CD14-positive monocyte (primary cell): ENCODE results near the gene PRCP. TPM values are rescaled to one million over a fixed set of nuclear protein-coding genes. Genes with fewer than 3 reads are reported as not detected.

Experiments used
- DNase-seq, 3 donors: peaks; one replicate each; pipeline ENCODE4 v3.0.0-alpha.2; 2011 to 2022
- H2AFZ ChIP-seq: 2 replicates; pipeline ENCODE4 v1.6.0; 2012; ENCODE audit warnings: mild to moderate bottlenecking, low read depth, low read length, inconsistent platforms; ENCODE audit not compliant: insufficient read depth, poor library complexity, severe bottlenecking
- H3K27ac ChIP-seq, 2 donors: 1 replicate in 1 of 2; 2 replicates in 1 of 2; pipeline ENCODE4 v1.5.1; 2012 to 2013; ENCODE audit warnings: low read length in 2 of 2, control low read depth in 1 of 2, inconsistent platforms in 1 of 2, low read depth in 1 of 2, mild to moderate bottlenecking in 1 of 2
- H3K27me3 ChIP-seq, 2 donors: one replicate each; pipeline versions ENCODE4 v1.6.0 to v1.6.1; 2011 to 2013; ENCODE audit warnings: low read length in 2 of 2; ENCODE audit not compliant: control insufficient read depth in 2 of 2, insufficient read depth in 2 of 2
- H3K36me3 ChIP-seq, 2 donors: replicated peaks in 1 of 2; 1 replicate in 1 of 2; 2 replicates in 1 of 2; pipeline versions ENCODE4 v1.5.1 to v1.6.1; 2012 to 2013; ENCODE audit warnings: low read length in 2 of 2, control low read depth in 1 of 2, inconsistent platforms in 1 of 2, mild to moderate bottlenecking in 1 of 2; ENCODE audit not compliant: insufficient read depth in 2 of 2, control insufficient read depth in 1 of 2
- H3K4me1 ChIP-seq, 2 donors: 1 replicate in 1 of 2; 2 replicates in 1 of 2; pipeline versions ENCODE4 v1.5.1 to v1.6.1; 2012 to 2013; ENCODE audit warnings: low read length in 2 of 2, control low read depth in 1 of 2, inconsistent platforms in 1 of 2, mild to moderate bottlenecking in 1 of 2, moderate library complexity in 1 of 2; ENCODE audit not compliant: insufficient read depth in 2 of 2, control insufficient read depth in 1 of 2
- H3K4me2 ChIP-seq: replicated peaks from 2 replicates; pipeline ENCODE3; 2012; ENCODE audit warnings: low read length, moderate library complexity, mild to moderate bottlenecking; ENCODE audit not compliant: poor library complexity, severe bottlenecking; ENCODE audit errors: extremely low read depth
- H3K4me3 ChIP-seq, 3 experiments: fragments of 200-600 bp in 1 of 3; sonication (generic) in 1 of 3; replicated peaks in 1 of 3; 1 replicate in 2 of 3; 2 replicates in 1 of 3; pipeline ENCODE4 v1.5.1; 2011 to 2013; ENCODE audit warnings: low read length in 3 of 3, mild to moderate bottlenecking in 3 of 3, control low read depth in 2 of 3, low read depth in 2 of 3, inconsistent platforms in 1 of 3, moderate library complexity in 1 of 3
- H3K79me2 ChIP-seq: 2 replicates; pipeline ENCODE4 v1.6.0; 2012; ENCODE audit warnings: mild to moderate bottlenecking, control low read depth, inconsistent platforms, low read length, moderate library complexity; ENCODE audit not compliant: insufficient read depth
- H3K9ac ChIP-seq: 2 replicates; pipeline ENCODE4 v1.6.0; 2017; ENCODE audit warnings: low read length, mild to moderate bottlenecking; ENCODE audit not compliant: insufficient read depth, poor library complexity, severe bottlenecking
- H3K9me3 ChIP-seq, 2 donors: replicated peaks in 1 of 2; 1 replicate in 1 of 2; 2 replicates in 1 of 2; pipeline versions ENCODE4 v1.5.1 to v1.6.1; 2012 to 2013; ENCODE audit warnings: low read length in 2 of 2, control low read depth in 1 of 2; ENCODE audit not compliant: control insufficient read depth in 1 of 2, insufficient read depth in 1 of 2
- H4K20me1 ChIP-seq: 2 replicates; pipeline ENCODE4 v1.6.0; 2012; ENCODE audit warnings: mild to moderate bottlenecking, low read length, control low read depth, moderate library complexity; ENCODE audit not compliant: insufficient read depth
- H3K27ac Mint-ChIP-seq, 7 donors: one replicate each; pipeline ENCODE4 v1.8.0; 2020; ENCODE audit warnings: mild to moderate bottlenecking in 7 of 7, mixed read lengths in 7 of 7, moderate library complexity in 6 of 7, inconsistent platforms in 2 of 7
- H3K27me3 Mint-ChIP-seq, 3 donors: one replicate each; pipeline ENCODE4 v1.8.0; 2021 to 2022; ENCODE audit warnings: low read depth in 3 of 3, mild to moderate bottlenecking in 3 of 3, mixed read lengths in 3 of 3, moderate library complexity in 3 of 3, inconsistent platforms in 1 of 3
- H3K36me3 Mint-ChIP-seq, 2 donors: one replicate each; pipeline ENCODE4 v1.8.0; 2020; ENCODE audit warnings: mixed read lengths in 2 of 2, inconsistent platforms in 1 of 2, mild to moderate bottlenecking in 1 of 2
- H3K4me1 Mint-ChIP-seq: one replicate; pipeline ENCODE4 v1.8.0; 2020; ENCODE audit warnings: mild to moderate bottlenecking, mixed read lengths
- H3K4me3 Mint-ChIP-seq, 2 donors: one replicate each; pipeline ENCODE4 v1.8.0; 2020; ENCODE audit warnings: mild to moderate bottlenecking in 2 of 2, mixed read lengths in 2 of 2, moderate library complexity in 1 of 2
- H3K9me3 Mint-ChIP-seq, 7 donors: one replicate each; pipeline ENCODE4 v1.8.0; 2020 to 2022; ENCODE audit warnings: mixed read lengths in 7 of 7, mild to moderate bottlenecking in 6 of 7, moderate library complexity in 6 of 7, inconsistent platforms in 2 of 7
- WGBS: methylation state at CpG from one replicate; pipeline ENCODE4 v1.1.5; 2013; ENCODE audit warnings: missing lambda C conversion rate; ENCODE audit not compliant: insufficient coverage; 5-methylcytosine and 5-hydroxymethylcytosine counted together
- intact Hi-C, 2 donors: fragments of 100-400 bp; cut with micrococcal nuclease; formaldehyde crosslinking; loops; one replicate each; pipeline versions ENCODE4 v1.15.0 to v1.15.1; 2023
- polyA plus RNA-seq, 3 donors: library from polyadenylated mRNA; depleted of rRNA in 1 of 3; unstranded in 2 of 3; stranded (reverse) in 1 of 3; fragments of 300-500 nt in 2 of 3; fragments of >200 nt in 1 of 3; fragmentation: Illumina TruSeq in 2 of 3; gene quantifications; 1 replicate in 2 of 3; 2 replicates in 1 of 3; pipeline ENCODE4 v1.2.3, GENCODE V29; 2012 to 2021
- TF ChIP-seq, protein P1 (sequence below): fragments of 200-600 bp; IDR thresholded peaks from one replicate; pipeline ENCODE4 v1.8.0; 2022; ENCODE audit warnings: antibody characterized with exemption, mild to moderate bottlenecking

Gene PRCP
- polyA plus RNA-seq, 3 donors: 68.0 to 228 (median 186) TPM

DNA sequence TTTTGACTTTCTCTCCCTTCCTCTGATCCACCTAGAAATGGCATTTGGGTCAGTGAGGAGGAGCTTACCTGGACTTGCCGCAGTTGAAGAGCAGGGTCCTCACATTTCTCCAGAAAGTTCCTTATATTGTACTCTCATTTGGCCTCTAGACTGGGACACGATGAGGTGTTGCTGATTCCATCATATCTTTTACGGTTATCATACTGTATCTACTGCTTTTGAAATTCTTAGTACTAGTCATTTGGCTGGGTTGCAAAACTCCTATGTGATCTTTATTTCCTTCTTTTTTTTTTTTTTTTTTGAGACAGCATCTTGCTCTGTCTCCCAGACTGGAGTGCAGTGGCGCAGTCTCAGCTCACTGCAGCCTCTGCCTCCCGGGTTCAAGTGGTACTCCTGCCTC lies 107.9 kb downstream of the PRCP start:
- Mint-ChIP-seq H3K4me3 (no peak overlapping the region), H3K27ac (no peak overlapping the region), H3K4me1 (no peaks in the 10 kb centered on the region), H3K27me3 (no peaks in the 10 kb centered on the region), H3K9me3 (peaks cover 0 to 3% (median 0%) of the 10 kb centered on the region in 7 donors), H3K36me3 (no peaks in the 10 kb centered on the region)
- H2AFZ ChIP-seq: no peak overlapping the region
- TF ChIP-seq, protein P1, sequence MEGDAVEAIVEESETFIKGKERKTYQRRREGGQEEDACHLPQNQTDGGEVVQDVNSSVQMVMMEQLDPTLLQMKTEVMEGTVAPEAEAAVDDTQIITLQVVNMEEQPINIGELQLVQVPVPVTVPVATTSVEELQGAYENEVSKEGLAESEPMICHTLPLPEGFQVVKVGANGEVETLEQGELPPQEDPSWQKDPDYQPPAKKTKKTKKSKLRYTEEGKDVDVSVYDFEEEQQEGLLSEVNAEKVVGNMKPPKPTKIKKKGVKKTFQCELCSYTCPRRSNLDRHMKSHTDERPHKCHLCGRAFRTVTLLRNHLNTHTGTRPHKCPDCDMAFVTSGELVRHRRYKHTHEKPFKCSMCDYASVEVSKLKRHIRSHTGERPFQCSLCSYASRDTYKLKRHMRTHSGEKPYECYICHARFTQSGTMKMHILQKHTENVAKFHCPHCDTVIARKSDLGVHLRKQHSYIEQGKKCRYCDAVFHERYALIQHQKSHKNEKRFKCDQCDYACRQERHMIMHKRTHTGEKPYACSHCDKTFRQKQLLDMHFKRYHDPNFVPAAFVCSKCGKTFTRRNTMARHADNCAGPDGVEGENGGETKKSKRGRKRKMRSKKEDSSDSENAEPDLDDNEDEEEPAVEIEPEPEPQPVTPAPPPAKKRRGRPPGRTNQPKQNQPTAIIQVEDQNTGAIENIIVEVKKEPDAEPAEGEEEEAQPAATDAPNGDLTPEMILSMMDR: no peak
- H3K9ac ChIP-seq: no peak overlapping the region
- H3K79me2 ChIP-seq: no peaks in the 10 kb centered on the region
- no peak overlapping the region for H3K4me2 ChIP-seq
- intact Hi-C loops: no loop called here
- DNase-seq: no peak
- H3K4me3 ChIP-seq: no peak overlapping the region
- no peak overlapping the region for H3K27ac ChIP-seq
- 100% methylated on average over 1 of the region's 5 CpGs for WGBS
- H3K36me3 ChIP-seq: no peaks in the 10 kb centered on the region
- no peaks in the 10 kb centered on the region for H4K20me1 ChIP-seq
- H3K9me3 ChIP-seq: no peaks in the 10 kb centered on the region
- no peaks in the 10 kb centered on the region for H3K27me3 ChIP-seq
- H3K4me1 ChIP-seq: no peaks in the 10 kb centered on the region

DNA sequence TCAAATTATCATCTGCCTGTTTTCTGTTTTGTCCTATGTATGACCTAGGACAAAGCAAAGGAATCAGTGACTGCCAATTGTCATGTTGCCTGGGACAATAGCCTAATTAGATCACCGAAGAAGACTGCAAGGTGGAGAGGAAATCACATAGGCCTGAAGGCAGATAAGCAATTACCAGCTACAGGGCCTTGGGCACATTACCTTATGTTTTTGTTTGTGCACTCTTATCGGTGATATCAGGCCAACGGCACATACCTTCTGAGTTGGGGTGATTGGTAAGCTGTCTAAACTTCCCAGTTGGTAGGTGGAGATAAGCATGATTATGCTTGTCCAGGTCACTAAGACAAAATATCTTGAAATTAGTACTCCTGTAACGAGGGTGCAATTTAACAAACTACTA lies 108.5 kb downstream of the PRCP start:
- Mint-ChIP-seq H3K36me3 (no peaks in the 10 kb centered on the region), H3K27me3 (no peaks in the 10 kb centered on the region), H3K4me3 (no peak overlapping the region), H3K27ac (no peak overlapping the region), H3K4me1 (no peaks in the 10 kb centered on the region), H3K9me3 (peaks cover 0 to 3% (median 0%) of the 10 kb centered on the region in 7 donors)
- Histone ChIP-seq H2AFZ (no peak overlapping the region), H3K9me3 (no peaks in the 10 kb centered on the region), H3K4me2 (no peak overlapping the region), H3K36me3 (no peaks in the 10 kb centered on the region), H4K20me1 (no peaks in the 10 kb centered on the region), H3K79me2 (no peaks in the 10 kb centered on the region), H3K4me1 (no peaks in the 10 kb centered on the region), H3K4me3 (no peak overlapping the region), H3K9ac (no peak overlapping the region), H3K27me3 (no peaks in the 10 kb centered on the region), H3K27ac (no peak overlapping the region)
- intact Hi-C loops: no loop called here
- TF ChIP-seq, protein P1: no peak
- WGBS: 13% methylated on average over 1 of the region's 4 CpGs
- no peak for DNase-seq
